HepG2 (cell line): ENCODE data around the gene BLVRB.

Source experiments
- MAFG ChIP-seq: sonication (generic); formaldehyde crosslinking; IDR thresholded peaks from 2 replicates; pipeline ENCODE4 v1.5.1; 2020; ENCODE audit warnings: mild to moderate bottlenecking, missing genetic modification reagents
- MED13 ChIP-seq: sonication (generic); formaldehyde crosslinking; IDR thresholded peaks from 2 replicates; pipeline ENCODE4 v1.5.0; 2020; ENCODE audit warnings: missing genetic modification reagents
- TRAFD1 ChIP-seq: sonication (generic); formaldehyde crosslinking; IDR thresholded peaks from 2 replicates; pipeline ENCODE4 v1.5.1; 2020; ENCODE audit warnings: missing genetic modification reagents, mild to moderate bottlenecking, borderline replicate concordance
- TF ChIP-seq, protein P1 (sequence below): sonication (generic); formaldehyde crosslinking; IDR thresholded peaks from 2 replicates; pipeline ENCODE4 v1.5.1; 2020; ENCODE audit warnings: missing genetic modification reagents, mild to moderate bottlenecking, borderline replicate concordance

- TF ChIP-seq MAFG (CRISPR knock-in tag) (no peak), MED13 (CRISPR knock-in tag) (no peak), TRAFD1 (CRISPR knock-in tag) (no peak)
- TF ChIP-seq, protein P1, sequence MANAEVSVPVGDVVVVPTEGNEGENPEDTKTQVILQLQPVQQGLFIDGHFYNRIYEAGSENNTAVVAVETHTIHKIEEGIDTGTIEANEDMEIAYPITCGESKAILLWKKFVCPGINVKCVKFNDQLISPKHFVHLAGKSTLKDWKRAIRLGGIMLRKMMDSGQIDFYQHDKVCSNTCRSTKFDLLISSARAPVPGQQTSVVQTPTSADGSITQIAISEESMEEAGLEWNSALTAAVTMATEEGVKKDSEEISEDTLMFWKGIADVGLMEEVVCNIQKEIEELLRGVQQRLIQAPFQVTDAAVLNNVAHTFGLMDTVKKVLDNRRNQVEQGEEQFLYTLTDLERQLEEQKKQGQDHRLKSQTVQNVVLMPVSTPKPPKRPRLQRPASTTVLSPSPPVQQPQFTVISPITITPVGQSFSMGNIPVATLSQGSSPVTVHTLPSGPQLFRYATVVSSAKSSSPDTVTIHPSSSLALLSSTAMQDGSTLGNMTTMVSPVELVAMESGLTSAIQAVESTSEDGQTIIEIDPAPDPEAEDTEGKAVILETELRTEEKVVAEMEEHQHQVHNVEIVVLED (CRISPR knock-in tag) = no peak
Measured at GRCh38 chr19:40431698-40432097, 33.8 kb downstream of the BLVRB start.
